CD4-positive, alpha-beta T cell treated with Interferon gamma for 1 hour (primary cell): ENCODE results near the gene BMP2K.

Source experiments
- DNase-seq: peaks from one replicate; pipeline ENCODE4 v3.0.0-alpha.2; 2020

BMP2K gene

GRCh38 chr4:78938868-78939666 is 162.9 kb downstream of the BMP2K start, which contains the start of gene PAQR3:
TSS of gene PAQR3 (minus strand) at chr4:78939438. CDS start at chr4:78939224, 214 bp downstream.
- DNase-seq, result peak; percentile 84

- no peak for DNase-seq
Measured at GRCh38 chr4:78939667-78940008, 163.5 kb downstream of the BMP2K start.

- no peak for DNase-seq
Measured at GRCh38 chr4:78940752-78941151, 164.6 kb downstream of the BMP2K start.

- DNase-seq, result no peak
Measured at GRCh38 chr4:78944381-78944780, 168.2 kb downstream of the BMP2K start.

- DNase-seq, result no peak
Measured at GRCh38 chr4:78945651-78946179, 169.6 kb downstream of the BMP2K start.

GRCh38 chr4:78949735-78950134 is 173.6 kb downstream of the BMP2K start:
- DNase-seq, result no peak

GRCh38 chr4:78951862-78952472 is 175.8 kb downstream of the BMP2K start:
- DNase-seq, result peak; percentile 4

- no peak for DNase-seq
Measured at GRCh38 chr4:78953231-78953630, 177.1 kb downstream of the BMP2K start.

- no peak for DNase-seq
Measured at GRCh38 chr4:78953769-78954666, 177.9 kb downstream of the BMP2K start.

- no peak for DNase-seq
Measured at GRCh38 chr4:78956975-78957374, 180.8 kb downstream of the BMP2K start.

- DNase-seq, result no peak
Measured at GRCh38 chr4:78960926-78961325, 184.8 kb downstream of the BMP2K start.
